ENCODE measurements around the gene C11orf24. TPM values are rescaled to one million over a fixed set of nuclear protein-coding genes. Genes with fewer than 3 reads are reported as not detected.
"Not testable (repeated sequence)": the region's sequence is repeated elsewhere in the genome, so short reads cannot be mapped to it uniquely, and the experiment has no call there.

The C11orf24 gene
- total RNA-seq, 3 donors from 2014 or later: 51.8 to 83.2 (median 53.2) TPM

GRCh38 chr11:68251765-68252164, 20.0 kb downstream of the C11orf24 start:
- TF ChIP-seq CTCF (IDR thresholded peaks at IDR 0.05): no peak
- DNase-seq (no peak), ATAC-seq (no peak)
- H3K36me3 ChIP-seq (ENCODE audit: low read depth): no peaks in the 10 kb centered on the region
- H3K4me3 ChIP-seq: no peak overlapping the region
- no peaks in the 10 kb centered on the region for H3K9me3 ChIP-seq
- intact Hi-C loops (cut with DNase I, micrococcal nuclease): loop anchor here in 1 of 2 donors (10.0 kb wide), 1 partner anchor 133 kb away; no protein-coding TSS in a partner anchor
- H3K4me1 ChIP-seq (ENCODE audit: low read depth): no peaks in the 10 kb centered on the region

- H3K36me3 ChIP-seq (ENCODE audit: low read depth); H3K4me3 ChIP-seq; intact Hi-C loops (cut with DNase I, micrococcal nuclease); ATAC-seq; DNase-seq; H3K4me1 ChIP-seq (ENCODE audit: low read depth); H3K9me3 ChIP-seq: not testable (repeated sequence)
Observed at GRCh38 chr11:68244912-68245311, 26.9 kb downstream of the C11orf24 start.

DNA sequence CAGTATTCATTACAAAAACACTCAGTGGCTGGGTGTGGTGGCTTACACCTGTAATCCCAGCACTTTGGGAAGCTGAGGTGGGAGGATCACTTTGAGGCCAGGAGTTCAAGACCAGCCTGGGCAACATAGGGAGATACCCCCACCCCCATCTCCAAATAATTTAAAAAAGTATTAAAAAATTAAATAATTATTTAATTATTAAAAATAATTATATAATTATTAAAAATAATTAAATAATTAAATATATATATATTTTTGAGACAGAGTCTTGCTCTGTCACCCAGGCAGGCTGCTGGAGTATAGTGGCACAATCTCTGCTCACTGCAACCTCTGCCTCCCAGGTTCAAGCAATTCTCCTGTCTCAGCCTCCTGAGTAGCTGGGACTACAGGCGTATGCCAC, 27.9 kb downstream of the C11orf24 start:
- intact Hi-C loops (cut with DNase I, micrococcal nuclease); ATAC-seq; H3K36me3 ChIP-seq (ENCODE audit: low read depth); DNase-seq; H3K4me3 ChIP-seq; H3K9me3 ChIP-seq; H3K4me1 ChIP-seq (ENCODE audit: low read depth): not testable (repeated sequence)

DNA sequence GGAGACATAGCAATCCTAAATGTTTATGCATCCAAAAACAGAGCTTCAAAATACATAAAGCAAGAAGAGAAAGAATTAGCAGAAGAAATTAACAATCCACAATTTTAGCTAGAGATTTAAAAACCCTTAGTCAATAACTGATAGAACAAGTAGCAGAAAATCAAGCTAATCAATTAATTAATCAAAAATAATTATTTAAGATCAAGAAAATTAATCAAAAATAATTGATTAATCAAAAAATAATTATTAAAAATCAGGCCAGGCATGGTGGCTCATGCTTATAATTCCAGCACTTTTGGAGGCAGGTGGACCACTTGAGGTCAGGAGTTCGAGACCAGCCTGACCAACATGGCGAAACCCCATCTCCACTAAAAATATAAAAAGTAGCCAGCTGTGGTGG, 29.2 kb downstream of the C11orf24 start:
- H3K9me3 ChIP-seq: no peaks in the 10 kb centered on the region
- H3K36me3 ChIP-seq (ENCODE audit: low read depth): no peaks in the 10 kb centered on the region
- no peak for TF ChIP-seq CTCF (IDR thresholded peaks at IDR 0.05)
- intact Hi-C loops (cut with DNase I, micrococcal nuclease): no loop called here
- H3K4me1 ChIP-seq (ENCODE audit: low read depth): no peaks in the 10 kb centered on the region
- DNase-seq (no peak), ATAC-seq (no peak)
- no peak overlapping the region for H3K4me3 ChIP-seq

GRCh38 chr11:68231621-68232020, 40.2 kb downstream of the C11orf24 start:
- ATAC-seq: no peak
- no peak for DNase-seq
- Histone ChIP-seq H3K9me3 (peaks cover 5% of the 10 kb centered on the region), H3K36me3 (ENCODE audit: low read depth) (no peaks in the 10 kb centered on the region), H3K4me1 (ENCODE audit: low read depth) (no peaks in the 10 kb centered on the region), H3K4me3 (no peak overlapping the region)
- intact Hi-C loops (cut with DNase I, micrococcal nuclease): no loop called here
- TF ChIP-seq CTCF (IDR thresholded peaks at IDR 0.05): no peak

- no peak for TF ChIP-seq CTCF (IDR thresholded peaks at IDR 0.05)
- Histone ChIP-seq H3K4me1 (ENCODE audit: low read depth) (no peaks in the 10 kb centered on the region), H3K4me3 (no peak overlapping the region), H3K36me3 (ENCODE audit: low read depth) (no peaks in the 10 kb centered on the region), H3K9me3 (peaks cover 5% of the 10 kb centered on the region)
- DNase-seq (no peak), ATAC-seq (no peak)
- intact Hi-C loops (cut with DNase I, micrococcal nuclease): no loop called here
Observed at GRCh38 chr11:68229601-68230000, 42.2 kb downstream of the C11orf24 start.

GRCh38 chr11:68226421-68226820, 45.4 kb downstream of the C11orf24 start:
- no peak for DNase-seq
- no peak for ATAC-seq
- Histone ChIP-seq H3K36me3 (ENCODE audit: low read depth) (no peaks in the 10 kb centered on the region), H3K4me3 (no peak overlapping the region), H3K9me3 (peaks cover 5% of the 10 kb centered on the region), H3K4me1 (ENCODE audit: low read depth) (no peaks in the 10 kb centered on the region)
- no peak for TF ChIP-seq CTCF (IDR thresholded peaks at IDR 0.05)
- intact Hi-C loops (cut with DNase I, micrococcal nuclease): no loop called here
